GM21367 (cell line): Measurements from ENCODE around the gene BEND4.

ENCODE experiments used
- ATAC-seq: cut with Tn5 transposase; IDR thresholded peaks from one replicate; pipeline ENCODE4 v1.9.1; 2021; ENCODE audit not compliant: unreplicated experiment

BEND4 gene

DNA sequence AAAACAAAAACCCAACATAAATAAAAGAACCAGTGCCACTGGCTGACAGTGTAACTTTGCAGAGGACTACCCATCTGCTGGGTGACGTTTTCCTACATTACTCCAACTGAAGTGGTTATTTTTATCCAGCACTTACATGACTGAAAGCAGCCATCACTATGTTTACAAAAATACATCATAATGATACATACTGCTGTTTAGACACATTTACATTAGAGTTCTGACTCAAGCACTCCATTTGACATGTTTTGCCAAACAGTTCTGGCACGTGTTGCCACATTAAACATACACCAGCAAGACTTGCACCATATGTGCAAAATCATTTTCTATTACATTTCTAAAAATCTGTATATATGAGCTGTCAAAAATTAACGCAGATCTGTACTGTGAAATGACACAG, 39.6 kb downstream of the BEND4 start:
- ATAC-seq: no peak

DNA sequence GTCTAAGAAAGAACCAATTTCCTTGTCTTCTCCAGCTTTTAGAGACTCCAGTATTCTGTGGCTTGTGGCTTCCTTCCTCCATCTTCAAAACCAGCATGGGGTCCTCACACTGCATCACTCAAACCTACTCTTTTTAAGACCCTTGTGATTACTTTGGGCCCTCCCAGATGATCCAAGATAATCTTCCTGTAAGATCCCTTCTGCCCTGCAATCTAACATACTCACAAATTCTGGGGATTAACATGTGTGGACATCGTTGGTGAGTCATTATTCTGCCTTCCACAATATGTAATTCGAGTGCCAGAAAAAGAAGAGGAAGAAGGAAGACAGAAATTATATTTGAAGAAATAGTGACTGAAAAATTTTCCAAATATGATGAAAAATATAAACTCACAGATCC, 47.9 kb downstream of the BEND4 start:
- no peak for ATAC-seq

DNA sequence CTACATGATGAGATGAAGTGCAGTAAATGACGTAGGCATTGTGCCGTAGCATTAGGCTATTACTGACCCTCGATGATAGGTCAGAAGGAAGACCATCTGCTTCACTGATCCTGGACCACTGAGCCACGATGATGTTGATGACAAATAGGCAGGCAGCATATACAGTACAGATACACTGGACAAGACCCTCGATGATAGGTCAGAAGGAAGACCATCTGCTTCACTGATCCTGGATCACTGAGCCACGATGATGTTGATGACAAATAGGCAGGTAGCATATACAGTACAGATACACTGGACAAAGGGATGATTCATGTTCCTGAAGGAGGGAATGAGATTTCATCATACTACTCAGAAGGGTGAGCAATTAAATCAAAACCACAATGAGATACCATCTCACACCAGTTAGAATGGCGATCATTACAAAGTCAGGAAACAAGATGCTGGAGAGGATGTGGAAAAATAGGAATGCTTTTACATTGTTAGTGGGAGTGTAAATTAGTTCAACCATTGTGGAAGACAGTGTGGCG, 50.9 kb downstream of the BEND4 start:
- ATAC-seq: no peak

DNA sequence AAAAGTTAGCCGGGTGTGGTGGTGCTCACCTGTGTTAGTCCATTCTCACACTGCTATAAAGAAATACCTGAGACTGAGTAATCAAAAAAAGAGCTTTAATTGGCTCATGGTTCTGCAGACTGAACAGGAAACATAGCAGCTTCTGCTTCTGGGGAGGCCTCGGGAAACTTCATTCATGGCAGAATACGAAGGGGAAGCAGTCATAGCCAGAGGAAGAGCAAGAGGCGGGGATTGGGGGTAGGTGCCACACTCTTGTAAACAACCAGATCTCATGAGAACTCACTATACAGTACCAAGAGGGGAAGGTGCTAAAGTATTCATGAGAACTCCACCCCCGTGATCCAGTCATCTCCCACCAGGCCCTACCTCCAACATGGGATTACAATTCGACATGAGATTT, 64.1 kb downstream of the BEND4 start:
- no peak for ATAC-seq

DNA sequence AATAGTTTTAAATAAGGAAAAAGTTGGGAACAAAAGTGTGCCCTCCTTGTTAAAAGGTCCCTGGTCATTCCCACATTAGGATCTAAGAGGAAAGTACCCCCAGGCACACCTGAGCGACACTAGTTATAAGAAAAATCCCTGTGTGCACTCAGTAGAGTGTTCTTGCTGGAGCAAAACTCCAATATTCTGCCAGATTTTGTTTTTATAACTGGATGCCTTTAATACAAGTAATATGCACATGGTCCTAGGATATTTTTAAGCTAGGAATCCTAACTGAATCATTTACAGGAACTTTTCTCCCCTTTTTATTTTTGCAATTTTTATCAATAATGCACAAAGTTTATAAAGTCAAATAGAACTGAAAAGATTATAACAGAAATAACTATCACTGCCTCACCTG, 68.6 kb downstream of the BEND4 start:
- no peak for ATAC-seq

DNA sequence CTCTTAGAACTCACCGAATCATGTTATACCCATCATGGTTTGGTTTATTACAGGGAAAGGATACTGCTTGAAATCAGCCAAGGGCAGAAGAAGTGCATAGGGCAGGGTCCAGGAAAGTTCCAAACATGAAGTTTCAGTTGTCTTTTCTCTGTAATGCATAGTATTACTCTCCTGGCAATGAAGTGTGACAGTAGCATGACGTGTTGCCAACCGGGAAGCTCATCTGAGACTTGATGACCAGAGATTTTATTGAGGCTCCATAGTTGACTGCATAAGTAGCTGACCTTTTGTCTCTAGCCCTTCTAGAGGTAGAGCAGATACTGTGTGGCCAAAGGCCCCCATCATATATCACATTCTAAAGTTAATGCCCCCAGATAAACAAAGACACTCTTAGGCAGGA, 72.1 kb downstream of the BEND4 start:
- ATAC-seq: no peak

DNA sequence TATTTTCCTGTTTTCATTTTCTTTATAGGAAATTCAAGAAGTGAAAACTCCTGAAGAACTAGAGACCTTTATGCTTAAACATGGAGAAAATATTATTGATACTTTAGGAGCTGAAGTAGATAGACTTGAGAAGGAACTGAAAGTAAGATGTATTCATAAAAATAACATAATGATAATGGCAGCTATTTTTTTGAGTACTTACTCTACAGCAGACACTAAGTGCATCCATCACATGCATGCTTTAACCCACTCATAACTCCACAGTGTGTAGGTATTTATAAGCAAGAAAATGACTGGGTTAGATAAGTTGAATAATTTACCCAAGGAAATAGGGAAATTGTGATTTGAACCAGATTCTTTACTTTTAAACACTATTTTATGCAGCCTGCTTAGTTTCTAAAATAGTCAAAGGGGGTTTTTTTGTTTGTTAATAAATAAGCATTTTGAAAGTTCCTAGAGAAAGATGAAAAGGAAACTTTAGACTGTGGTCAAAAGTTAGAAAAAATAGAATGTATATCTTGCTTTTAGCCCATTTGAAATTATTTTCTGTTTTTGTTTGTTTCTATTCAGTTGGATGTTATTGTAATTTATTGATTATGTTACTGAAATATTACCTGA, 74.2 kb downstream of the BEND4 start:
- ATAC-seq: peak; percentile 79

DNA sequence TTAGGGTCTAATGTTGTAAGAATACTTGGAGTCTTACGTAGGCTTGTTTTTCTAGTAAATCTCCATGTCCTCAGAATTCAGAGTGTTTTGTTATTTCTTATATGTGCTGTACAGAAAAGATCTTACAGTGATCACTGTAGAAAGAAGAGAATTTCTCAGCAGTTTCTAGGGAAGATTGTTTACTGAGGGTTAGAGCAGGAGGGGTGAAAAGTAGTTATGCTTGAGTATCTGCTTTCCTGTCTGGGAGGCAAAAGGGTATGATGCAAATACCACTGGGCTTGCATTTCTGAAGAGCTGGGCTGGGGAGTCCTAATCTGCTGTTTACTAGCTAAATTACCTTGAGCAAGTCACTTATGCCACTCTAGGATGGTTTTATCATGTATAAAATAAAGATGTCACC, 78.2 kb downstream of the BEND4 start:
- ATAC-seq: no peak

DNA sequence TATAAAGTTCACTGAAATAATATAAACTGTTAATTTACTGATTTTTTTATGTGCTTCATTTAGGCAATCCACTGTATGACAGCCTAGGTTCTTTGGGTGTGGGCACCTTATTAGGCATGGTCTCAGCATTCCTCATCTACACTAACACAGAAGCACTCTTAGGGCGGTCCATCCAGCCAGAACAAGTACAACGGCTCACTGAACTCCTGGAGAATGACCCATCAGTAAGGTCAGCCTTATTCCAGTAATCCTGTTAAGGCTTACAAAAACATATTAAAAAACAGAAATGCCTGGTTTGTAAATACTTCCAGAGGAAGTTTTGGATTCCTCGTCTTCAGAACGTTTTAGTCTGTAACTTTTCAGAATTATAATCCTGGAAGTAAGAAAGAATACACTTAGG, 82.0 kb downstream of the BEND4 start:
- no peak for ATAC-seq

DNA sequence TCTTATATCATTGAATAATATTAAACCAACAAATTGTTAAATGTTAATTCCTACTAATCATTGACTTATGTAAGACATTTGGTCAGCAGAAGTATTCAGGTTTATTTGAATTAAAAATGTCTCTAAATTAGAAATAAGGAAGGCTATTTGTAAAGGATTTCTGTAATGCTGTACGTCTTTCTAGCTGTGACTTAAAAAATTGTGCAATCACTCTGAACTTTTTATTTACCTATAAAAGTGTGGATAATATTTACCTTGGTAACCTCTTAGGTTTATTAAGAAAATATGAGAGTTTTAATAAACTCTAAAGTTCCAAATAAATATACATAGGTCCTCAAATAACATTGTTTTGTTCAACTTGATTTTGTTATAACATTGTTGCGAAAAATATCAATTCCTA, 85.2 kb downstream of the BEND4 start:
- no peak for ATAC-seq

DNA sequence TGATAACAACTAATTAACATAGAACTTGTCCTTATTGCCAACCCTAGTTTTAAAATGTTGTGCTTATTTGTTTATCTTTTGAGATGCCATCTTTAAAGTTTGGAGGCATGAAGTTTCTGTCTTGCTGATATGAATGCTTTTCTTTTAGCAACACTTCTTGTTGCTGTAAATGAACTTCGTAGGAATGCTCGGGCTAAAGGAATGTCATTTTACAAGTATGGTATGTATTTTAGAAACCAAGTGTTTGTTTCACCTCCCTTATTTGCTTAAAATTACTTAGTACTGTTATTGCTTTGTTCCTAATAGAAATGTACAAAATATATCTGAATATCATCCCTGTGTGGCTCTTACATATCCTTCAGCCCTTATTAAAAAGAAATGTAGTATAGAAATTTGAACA, 86.1 kb downstream of the BEND4 start:
- ATAC-seq: no peak
